Mesothelial cell of epicardium (in vitro differentiated cells): ENCODE data around the gene MEX3B. TPM values are rescaled to one million over a fixed set of nuclear protein-coding genes. Genes with fewer than 3 reads are reported as not detected.
A peak's percentile ranks its signal among the peaks of the same experiment; 100 is the strongest.

Experiments
- DNase-seq, 2 experiments: peaks; one replicate each; pipeline ENCODE4 v3.0.0; 2021; ENCODE audit warnings: low spot score in 2 of 2; ENCODE audit not compliant: unreplicated experiment in 2 of 2
- H3K27ac Mint-ChIP-seq: 2 replicates; pipeline ENCODE4 v1.8.0; 2021; ENCODE audit warnings: mixed read lengths
- H3K27me3 Mint-ChIP-seq: 2 replicates; pipeline ENCODE4 v1.8.0; 2021; ENCODE audit warnings: low read depth, mixed read lengths
- H3K36me3 Mint-ChIP-seq: 2 replicates; pipeline ENCODE4 v1.8.0; 2021; ENCODE audit warnings: mixed read lengths
- H3K4me1 Mint-ChIP-seq: 2 replicates; pipeline ENCODE4 v1.8.0; 2021; ENCODE audit warnings: mixed read lengths
- H3K4me3 Mint-ChIP-seq: 2 replicates; pipeline ENCODE4 v1.8.0; 2021; ENCODE audit warnings: mild to moderate bottlenecking, moderate library complexity, mixed read lengths
- H3K9me3 Mint-ChIP-seq: 2 replicates; pipeline ENCODE4 v1.8.0; 2021; ENCODE audit warnings: mixed read lengths
- CTCF ChIP-seq: fragments of 200-600 bp; sonication (generic); IDR thresholded peaks from one replicate; pipeline ENCODE4 v1.5.0; 2021; ENCODE audit warnings: antibody characterized with exemption; ENCODE audit not compliant: unreplicated experiment
- total RNA-seq: library from RNA; stranded (reverse); gene quantifications from 3 replicates; pipeline ENCODE4 v1.2.1, GENCODE V29; 2021

The MEX3B gene
- total RNA-seq, 1 donor from 2014 or later: 31.9 TPM

- no peaks in the 10 kb centered on the region for H3K36me3 Mint-ChIP-seq
- H3K4me3 Mint-ChIP-seq: no peak overlapping the region
- peak; percentile 30 for TF ChIP-seq CTCF
- DNase-seq: no peak
- H3K27ac Mint-ChIP-seq: no peak overlapping the region
- peaks cover 5% of the 10 kb centered on the region for H3K27me3 Mint-ChIP-seq
- H3K9me3 Mint-ChIP-seq: no peaks in the 10 kb centered on the region
- H3K4me1 Mint-ChIP-seq: peaks cover 12% of the 10 kb centered on the region
These were observed 36.3 kb upstream of the MEX3B start for GRCh38 chr15:82081914-82082762.

GRCh38 chr15:82080774-82081173 lies 35.0 kb upstream of the MEX3B start:
- Mint-ChIP-seq H3K9me3 (no peaks in the 10 kb centered on the region), H3K36me3 (no peaks in the 10 kb centered on the region)

GRCh38 chr15:82079736-82080135 lies 33.9 kb upstream of the MEX3B start:
- H3K36me3 Mint-ChIP-seq: no peaks in the 10 kb centered on the region
- no peak overlapping the region for H3K27ac Mint-ChIP-seq
- no peak for DNase-seq
- H3K4me1 Mint-ChIP-seq: peaks cover 12% of the 10 kb centered on the region
- peaks cover 5% of the 10 kb centered on the region for H3K27me3 Mint-ChIP-seq
- H3K9me3 Mint-ChIP-seq: no peaks in the 10 kb centered on the region
- TF ChIP-seq CTCF: no peak
- H3K4me3 Mint-ChIP-seq: no peak overlapping the region

More at GRCh38 chr15:82080774-82081173, 35.0 kb upstream of the MEX3B start:
- no peak for DNase-seq
- Mint-ChIP-seq H3K27ac (no peak overlapping the region), H3K4me1 (peaks cover 12% of the 10 kb centered on the region), H3K27me3 (peaks cover 5% of the 10 kb centered on the region), H3K4me3 (no peak overlapping the region)
- no peak for TF ChIP-seq CTCF

GRCh38 chr15:82074610-82075009 lies 28.8 kb upstream of the MEX3B start:
- H3K9me3 Mint-ChIP-seq: no peaks in the 10 kb centered on the region
- peaks cover 5% of the 10 kb centered on the region for H3K27me3 Mint-ChIP-seq
- H3K4me3 Mint-ChIP-seq: no peak overlapping the region
- no peak overlapping the region for H3K27ac Mint-ChIP-seq
- H3K4me1 Mint-ChIP-seq: no peaks in the 10 kb centered on the region
- no peaks in the 10 kb centered on the region for H3K36me3 Mint-ChIP-seq
- no peak for DNase-seq
- no peak for TF ChIP-seq CTCF

GRCh38 chr15:82072926-82073537 lies 27.2 kb upstream of the MEX3B start:
- no peaks in the 10 kb centered on the region for H3K36me3 Mint-ChIP-seq
- no peaks in the 10 kb centered on the region for H3K9me3 Mint-ChIP-seq
- H3K27me3 Mint-ChIP-seq: peaks cover 2% of the 10 kb centered on the region
- no peaks in the 10 kb centered on the region for H3K4me1 Mint-ChIP-seq
- no peak for DNase-seq
- H3K4me3 Mint-ChIP-seq: no peak overlapping the region
- no peak overlapping the region for H3K27ac Mint-ChIP-seq
- TF ChIP-seq CTCF: no peak
